ENCODE data around the gene PPARA. TPM values are rescaled to one million over a fixed set of nuclear protein-coding genes. Genes with fewer than 3 reads are reported as not detected.

PPARA gene
- total and polyA plus RNA-seq, 2 of the 4 experiments (the other 2 are of a cell fraction) = 3.1 to 7.0 TPM

DNA sequence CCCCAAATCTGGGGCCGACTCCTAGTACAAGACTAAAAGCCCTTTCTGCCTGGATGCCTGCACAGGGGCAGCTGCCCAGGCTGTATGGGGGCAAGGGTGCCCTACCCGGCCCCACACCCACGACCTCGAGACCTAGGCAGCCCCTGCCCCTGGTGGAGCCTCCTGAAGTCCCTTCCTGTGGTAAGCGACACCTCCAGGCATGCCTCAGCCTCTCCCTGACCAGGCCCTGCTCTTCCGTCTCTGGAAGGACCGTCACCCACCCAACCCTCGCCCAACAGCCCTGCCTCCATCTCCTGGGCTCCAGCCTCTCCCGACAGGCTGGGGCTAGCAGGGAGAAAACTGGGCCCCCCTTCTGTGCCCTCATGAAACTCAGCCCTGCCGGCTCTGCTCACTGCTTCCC, 22.8 kb upstream of the PPARA start:
- H3K79me1 ChIP-seq (ENCODE audit: low read depth in 1 of 2, low read length in 2 of 2) = no peaks in the 10 kb centered on the region
- no TSS peak for BruUV-seq (replicated peaks)
- 93% methylated on average over 2 of the region's 10 CpGs; no CpG with 5 or more reads in 1 of the 2 experiments for WGBS, 2 experiments (ENCODE audit: extremely low coverage in 2 of 2, insufficient read length in 1 of 2)

More for the DNA sequence above, 22.8 kb upstream of the PPARA start:
- Histone ChIP-seq H2AK5ac (ENCODE audit: low read depth, low read length) (no peak overlapping the region), H3K4me2 (ENCODE audit: low read depth, low read length) (no peak overlapping the region), H3K4me1 (ENCODE audit: control insufficient read depth, insufficient read depth, low read length) (no peaks in the 10 kb centered on the region), H2BK5ac (ENCODE audit: low read depth, low read length, poor library complexity, severe bottlenecking) (no peak overlapping the region), H3K9ac (ENCODE audit: low read depth, low read length) (no peak overlapping the region), H4K5ac (ENCODE audit: low read depth, low read length) (no peak overlapping the region), H3K9me1 (ENCODE audit: insufficient read depth, low read length) (no peaks in the 10 kb centered on the region; the same call in 1 of the 2 replicates), H2BK20ac (ENCODE audit: low read depth, low read length) (no peak overlapping the region), H4K91ac (ENCODE audit: insufficient read depth, low read depth, low read length) (no peak overlapping the region), H3K4me3 (ENCODE audit: insufficient read depth, low read depth, low read length) (no peak overlapping the region), H2BK120ac (ENCODE audit: low read depth, low read length) (no peak overlapping the region), H3K27me3 (ENCODE audit: control insufficient read depth, insufficient read depth, low read length) (no peaks in the 10 kb centered on the region; the same call in 1 of the 2 replicates), H3K27ac (ENCODE audit: insufficient read depth, low read length) (no peak overlapping the region), H3K9me3 (ENCODE audit: control insufficient read depth, insufficient read depth, low read length) (no peaks in the 10 kb centered on the region), H2BK15ac (ENCODE audit: low read depth, low read length) (no peak overlapping the region), H3K14ac (replicated peaks; ENCODE audit: low read depth, low read length) (no peak overlapping the region), H3K56ac (ENCODE audit: extremely low read depth, insufficient read depth, low read length) (no peak overlapping the region), H4K20me1 (ENCODE audit: insufficient read depth, low read length) (no peaks in the 10 kb centered on the region), H4K8ac (ENCODE audit: low read depth in 2 of 2, low read length in 2 of 2) (no peak overlapping the region), H3K4ac (ENCODE audit: low read depth, low read length) (no peak overlapping the region), H2AFZ (replicated peaks; ENCODE audit: low read length, poor library complexity) (no peak overlapping the region), H3K36me3 (ENCODE audit: control insufficient read depth, insufficient read depth, low read length) (no peaks in the 10 kb centered on the region), H3K23ac (ENCODE audit: low read depth, low read length) (no peak overlapping the region), H2AK9ac (replicated peaks; ENCODE audit: low read depth, low read length, poor library complexity) (no peak overlapping the region), H3K18ac (ENCODE audit: low read depth, low read length) (no peak overlapping the region)
- intact Hi-C loops (cut with micrococcal nuclease) (no loop called here), dilution Hi-C loops (cut with HindIII; ENCODE audit: low sequenced_read_pairs, unreplicated experiment) (no loop called here), in situ Hi-C loops (cut with MboI; ENCODE audit: low sequenced_read_pairs) (loop anchor here (25.0 kb wide), 1 partner anchor 410 kb away; the partner anchor contains the start of gene CELSR1)
- TF ChIP-seq RCOR1 (IDR thresholded peaks at IDR 0.05; ENCODE audit: insufficient replicate concordance, low read length) (no peak), MXI1 (IDR thresholded peaks at IDR 0.05; ENCODE audit: borderline replicate concordance, low read depth, low read length) (no peak), FOS (IDR thresholded peaks at IDR 0.05; ENCODE audit: low read depth, low read length) (no peak), RFX5 (IDR thresholded peaks at IDR 0.05; ENCODE audit: low read depth, low read length) (no peak), CEBPB (IDR thresholded peaks at IDR 0.05; ENCODE audit: low read depth, low read length) (no peak), RAD21 (IDR thresholded peaks at IDR 0.05; ENCODE audit: low read length) (no peak), CHD1 (IDR thresholded peaks at IDR 0.05; ENCODE audit: low read depth, low read length) (no peak), BHLHE40 (IDR thresholded peaks at IDR 0.05; ENCODE audit: low read depth, low read length) (no peak), NFE2L2 (IDR thresholded peaks at IDR 0.05; ENCODE audit: low read depth, low read length) (no peak), MAFK (IDR thresholded peaks at IDR 0.05; ENCODE audit: low read depth, low read length) (no peak), MAZ (IDR thresholded peaks at IDR 0.05; ENCODE audit: borderline replicate concordance, low read depth, low read length) (no peak)
- TF ChIP-seq, protein P1, sequence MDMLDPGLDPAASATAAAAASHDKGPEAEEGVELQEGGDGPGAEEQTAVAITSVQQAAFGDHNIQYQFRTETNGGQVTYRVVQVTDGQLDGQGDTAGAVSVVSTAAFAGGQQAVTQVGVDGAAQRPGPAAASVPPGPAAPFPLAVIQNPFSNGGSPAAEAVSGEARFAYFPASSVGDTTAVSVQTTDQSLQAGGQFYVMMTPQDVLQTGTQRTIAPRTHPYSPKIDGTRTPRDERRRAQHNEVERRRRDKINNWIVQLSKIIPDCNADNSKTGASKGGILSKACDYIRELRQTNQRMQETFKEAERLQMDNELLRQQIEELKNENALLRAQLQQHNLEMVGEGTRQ (IDR thresholded peaks at IDR 0.05; ENCODE audit: low read depth, low read length) = no peak
- POLR2A ChIA-PET (ENCODE audit: unreplicated experiment) = no interaction called here
- ATAC-seq (ENCODE audit: low read depth) (no peak), DNase-seq (no peak)
- CTCF ChIA-PET = no interaction called here

Measured in IMR-90 (cell line).